ENCODE results near the gene PLTP.

Gene PLTP

GRCh38 chr20:45934046-45934585 is 22.2 kb upstream of the PLTP start (continued):
- no peak for TF ChIP-seq ZNF26 (tag by site-specific recombination; IDR thresholded peaks at IDR 0.05)
- no peak for TF ChIP-seq ZFHX2 (tag by site-specific recombination; conservative IDR thresholded peaks at IDR 0.05)
- no peak for TF ChIP-seq BCL11A (tag by site-specific recombination; IDR thresholded peaks at IDR 0.05; ENCODE audit: low read depth)
- TF ChIP-seq ZNF544 (tag by site-specific recombination; IDR thresholded peaks at IDR 0.05): no peak
- no peak for TF ChIP-seq ZNF768 (tag by site-specific recombination; IDR thresholded peaks at IDR 0.05)
- no peak for TF ChIP-seq ZNF248 (tag by site-specific recombination; IDR thresholded peaks at IDR 0.05)
- TF ChIP-seq PRDM1 (tag by site-specific recombination; IDR thresholded peaks at IDR 0.05): no peak
- TF ChIP-seq ZBTB10 (tag by site-specific recombination; IDR thresholded peaks at IDR 0.05): 0 out of 2 replicates have a peak, but pooled peaks have one; percentile 40
- no peak for TF ChIP-seq ZNF658 (tag by site-specific recombination; IDR thresholded peaks at IDR 0.05)
- TF ChIP-seq ZNF341 (tag by site-specific recombination; IDR thresholded peaks at IDR 0.05; ENCODE audit: low read depth): peak; percentile 74
- TF ChIP-seq, protein P1, sequence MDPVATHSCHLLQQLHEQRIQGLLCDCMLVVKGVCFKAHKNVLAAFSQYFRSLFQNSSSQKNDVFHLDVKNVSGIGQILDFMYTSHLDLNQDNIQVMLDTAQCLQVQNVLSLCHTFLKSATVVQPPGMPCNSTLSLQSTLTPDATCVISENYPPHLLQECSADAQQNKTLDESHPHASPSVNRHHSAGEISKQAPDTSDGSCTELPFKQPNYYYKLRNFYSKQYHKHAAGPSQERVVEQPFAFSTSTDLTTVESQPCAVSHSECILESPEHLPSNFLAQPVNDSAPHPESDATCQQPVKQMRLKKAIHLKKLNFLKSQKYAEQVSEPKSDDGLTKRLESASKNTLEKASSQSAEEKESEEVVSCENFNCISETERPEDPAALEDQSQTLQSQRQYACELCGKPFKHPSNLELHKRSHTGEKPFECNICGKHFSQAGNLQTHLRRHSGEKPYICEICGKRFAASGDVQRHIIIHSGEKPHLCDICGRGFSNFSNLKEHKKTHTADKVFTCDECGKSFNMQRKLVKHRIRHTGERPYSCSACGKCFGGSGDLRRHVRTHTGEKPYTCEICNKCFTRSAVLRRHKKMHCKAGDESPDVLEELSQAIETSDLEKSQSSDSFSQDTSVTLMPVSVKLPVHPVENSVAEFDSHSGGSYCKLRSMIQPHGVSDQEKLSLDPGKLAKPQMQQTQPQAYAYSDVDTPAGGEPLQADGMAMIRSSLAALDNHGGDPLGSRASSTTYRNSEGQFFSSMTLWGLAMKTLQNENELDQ (tag by site-specific recombination; IDR thresholded peaks at IDR 0.05; ENCODE audit: low read depth): no peak
- no peak for TF ChIP-seq GLI2 (tag by site-specific recombination; IDR thresholded peaks at IDR 0.05; ENCODE audit: borderline replicate concordance, low read depth)
- 0 out of 2 replicates have a peak, but pooled peaks have one; percentile 50 for TF ChIP-seq ZBTB11 (tag by site-specific recombination; conservative IDR thresholded peaks at IDR 0.05; ENCODE audit: low read depth)
- no peak for TF ChIP-seq MZF1 (tag by site-specific recombination; IDR thresholded peaks at IDR 0.05; ENCODE audit: borderline replicate concordance)
- no peak for TF ChIP-seq ZNF830 (tag by site-specific recombination; IDR thresholded peaks at IDR 0.05; ENCODE audit: low read depth)
- no peak for TF ChIP-seq OVOL3 (tag by site-specific recombination; IDR thresholded peaks at IDR 0.05)
- TF ChIP-seq ZNF777 (tag by site-specific recombination; IDR thresholded peaks at IDR 0.05; ENCODE audit: borderline replicate concordance): peak; percentile 52; the same call in 1 of the 2 replicates
- no peak for TF ChIP-seq ZNF132 (tag by site-specific recombination; IDR thresholded peaks at IDR 0.05; ENCODE audit: borderline replicate concordance)
- no peak for TF ChIP-seq ZNF596 (tag by site-specific recombination; IDR thresholded peaks at IDR 0.05)
- no peak for TF ChIP-seq ZNF2 (tag by site-specific recombination; IDR thresholded peaks at IDR 0.05)
- TF ChIP-seq, protein P2, sequence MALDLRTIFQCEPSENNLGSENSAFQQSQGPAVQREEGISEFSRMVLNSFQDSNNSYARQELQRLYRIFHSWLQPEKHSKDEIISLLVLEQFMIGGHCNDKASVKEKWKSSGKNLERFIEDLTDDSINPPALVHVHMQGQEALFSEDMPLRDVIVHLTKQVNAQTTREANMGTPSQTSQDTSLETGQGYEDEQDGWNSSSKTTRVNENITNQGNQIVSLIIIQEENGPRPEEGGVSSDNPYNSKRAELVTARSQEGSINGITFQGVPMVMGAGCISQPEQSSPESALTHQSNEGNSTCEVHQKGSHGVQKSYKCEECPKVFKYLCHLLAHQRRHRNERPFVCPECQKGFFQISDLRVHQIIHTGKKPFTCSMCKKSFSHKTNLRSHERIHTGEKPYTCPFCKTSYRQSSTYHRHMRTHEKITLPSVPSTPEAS (tag by site-specific recombination; IDR thresholded peaks at IDR 0.05): no peak
- peak; percentile 91 for TF ChIP-seq GLIS2 (tag by site-specific recombination; IDR thresholded peaks at IDR 0.05)
- peak; percentile 63 for TF ChIP-seq FEZF1 (tag by site-specific recombination; IDR thresholded peaks at IDR 0.05)
- no peak for TF ChIP-seq ZBTB26 (tag by site-specific recombination; optimal IDR thresholded peaks at IDR 0.05)
